Heart right ventricle (tissue), 16 donors: Measurements from ENCODE around the gene SCGB3A2. TPM values are rescaled to one million over a fixed set of nuclear protein-coding genes. Genes with fewer than 3 reads are reported as not detected.
"Not testable (repeated sequence)": the region's sequence is repeated elsewhere in the genome, so short reads cannot be mapped to it uniquely, and the experiment has no call there.

Experiments used
- ATAC-seq, 8 donors: fragments of 200-7000 bp; cut with Tn5 transposase; one replicate each; pipeline ENCODE4 v1.9.1; 2020; ENCODE audit warnings: mild to moderate bottlenecking in 8 of 8, moderate library complexity in 8 of 8, moderate number of reproducible peaks in 1 of 8
- DNase-seq, 2 donors: peaks; one replicate each; pipeline ENCODE4 v3.0.0-alpha.2; 2020
- H3K27ac ChIP-seq, 10 donors: fragments of 200-600 bp; sonication (generic) in 2 of 10; one replicate each; pipeline versions ENCODE4 v1.5.0 to v1.8.0; 2020 to 2022; ENCODE audit warnings: mild to moderate bottlenecking in 3 of 10
- H3K27me3 ChIP-seq, 7 donors: fragments of 200-600 bp; one replicate each; pipeline ENCODE4 v1.8.0; 2021 to 2022; ENCODE audit warnings: mild to moderate bottlenecking in 2 of 7
- H3K36me3 ChIP-seq, 9 donors: fragments of 200-600 bp; sonication (generic) in 1 of 9; one replicate each; pipeline versions ENCODE4 v1.5.0 to v1.8.0; 2020 to 2022; ENCODE audit warnings: mild to moderate bottlenecking in 2 of 9
- H3K4me1 ChIP-seq, 9 donors: fragments of 200-600 bp; sonication (generic) in 1 of 9; one replicate each; pipeline versions ENCODE4 v1.5.0 to v1.8.0; 2020 to 2022; ENCODE audit warnings: mild to moderate bottlenecking in 4 of 9
- H3K4me3 ChIP-seq, 10 donors: fragments of 200-600 bp; sonication (generic) in 2 of 10; one replicate each; pipeline versions ENCODE4 v1.5.0 to v1.8.0; 2020 to 2022; ENCODE audit warnings: mild to moderate bottlenecking in 7 of 10, moderate library complexity in 2 of 10
- H3K9me3 ChIP-seq, 11 donors: fragments of 200-600 bp in 10 of 11; sonication (generic) in 2 of 11; one replicate each; pipeline versions ENCODE4 v1.5.0 to v1.8.0; 2013 to 2022; ENCODE audit warnings: mild to moderate bottlenecking in 2 of 11, control low read depth in 1 of 11, moderate library complexity in 1 of 11
- CTCF ChIP-seq, 9 donors: fragments of 200-600 bp; sonication (generic) in 2 of 9; IDR thresholded peaks; one replicate each; pipeline versions ENCODE4 v1.5.0 to v1.8.0; 2021 to 2022; ENCODE audit warnings: antibody characterized with exemption in 9 of 9, mild to moderate bottlenecking in 5 of 9, moderate library complexity in 1 of 9
- WGBS, 2 donors: extraction: QIAGEN DNeasy Blood & Tissue Kit; methylation state at CpG; one replicate each; pipeline ENCODE4 v1.1.7; 2013; ENCODE audit warnings: inconsistent platforms in 1 of 2; 5-methylcytosine and 5-hydroxymethylcytosine counted together
- intact Hi-C, 10 donors: fragments of 100-400 bp; cut with DNase I; formaldehyde crosslinking; loops; one replicate each; pipeline versions ENCODE4 v1.11.1 to v1.14.2; 2022
- polyA plus RNA-seq, 2 donors: library from polyadenylated mRNA; stranded (reverse); fragments of 200-250 nt; gene quantifications; one replicate each; pipeline ENCODE4 v1.2.3, GENCODE V29; 2013
- total RNA-seq, 10 donors: library from RNA; stranded (reverse); fragmentation: NEBNext Ultra II Directional in 3 of 10; extraction: Animal tissue kit (Norgen Biotek cat#: 25700) in 3 of 10; gene quantifications; one replicate each; pipeline versions ENCODE4 v1.2.1 to v1.2.4, GENCODE V29; 2021 to 2023
- donor health status: Arrhythmogenic right ventricular cardiomyopathy.
- donor health status: ischemic (EF 13 %, LVEDD 7.1; RV severe dilation, severe dysfunction).
- donor health status: healthy with polysubstance abuse.
- donor health status: DM: no; HTN: yes; CAD: no.
- donor health status: DM: no; HTN: no; CAD: no.
- donor health status: ischemic (EF 25% LVEDD 6.9; RV normal size, moderate dysfunction).
- donor health status: ischemic (EF 25% LVEDD 5.7; RV mildly dilated, moderate dysfunction).
- donor health status: healthy.
- donor health status: DM: yes; HTN: yes; CAD: no.
- donor health status: Ischemic cardiomyopathy.
- donor health status: ischemic (EF 35%, LVEDD 5.7; RV mildly dilated, moderate dysfunction).
- donor health status: nonischemic (EF 11% LVEDD 7.7; RV severe dilation, severe dysfunction).
- donor health status: DM: yes; HTN: yes; CAD: no.
- donor health status: PGD.
- donor health status: ischemic (EF 29% LVEDD 5.4; RV normal size, mild dysfunction).
- donor health status: nonischemic (EF 23%, LVEDD 6.1; RV moderate dilation, normal function).

SCGB3A2 gene
- total and polyA plus RNA-seq, 12 donors: 0.17 TPM; not detected in 11

DNA sequence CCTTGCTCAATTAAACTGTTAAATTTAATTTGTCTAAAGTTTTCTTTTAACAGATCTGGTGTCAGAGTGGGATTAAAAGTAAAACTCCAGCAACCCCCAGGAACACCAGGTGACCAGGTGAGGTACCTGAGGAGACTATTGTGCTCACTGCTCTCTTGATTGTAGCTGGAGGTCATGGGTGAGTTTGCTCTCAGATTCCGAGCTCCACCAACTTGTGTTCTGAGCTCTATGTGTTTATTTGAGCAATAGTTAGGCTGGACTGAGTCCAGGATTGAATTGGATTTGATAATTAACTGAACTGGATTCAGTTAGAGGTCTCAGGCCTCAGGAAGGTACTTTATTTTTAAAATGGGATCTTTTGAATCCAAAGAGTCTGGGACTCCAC lies 17.9 kb upstream of the SCGB3A2 start:
- ATAC-seq (no peak), DNase-seq (no peak)
- intact Hi-C loops: no loop called here
- Histone ChIP-seq H3K4me3 (no peak overlapping the region), H3K9me3 (no peaks in the 10 kb centered on the region), H3K27me3 (no peaks in the 10 kb centered on the region), H3K36me3 (no peaks in the 10 kb centered on the region), H3K4me1 (no peaks in the 10 kb centered on the region), H3K27ac (no peak overlapping the region)
- 77 to 89% methylated on average over 1 of the region's 1 CpG for WGBS, 2 donors
- TF ChIP-seq CTCF (IDR thresholded peaks at IDR 0.05): no peak

GRCh38 chr5:147863454-147864158 lies 14.9 kb upstream of the SCGB3A2 start:
- H3K27ac ChIP-seq: no peak overlapping the region
- intact Hi-C loops: no loop called here
- no peaks in the 10 kb centered on the region for H3K4me1 ChIP-seq
- TF ChIP-seq CTCF (IDR thresholded peaks at IDR 0.05): no peak
- no peaks in the 10 kb centered on the region for H3K36me3 ChIP-seq
- no peak for ATAC-seq
- H3K27me3 ChIP-seq: no peaks in the 10 kb centered on the region
- WGBS, 2 donors: 48 to 58% methylated on average over 3 of the region's 3 CpGs
- no peak for DNase-seq
- H3K4me3 ChIP-seq: no peak overlapping the region
- H3K9me3 ChIP-seq: no peaks in the 10 kb centered on the region

GRCh38 chr5:147869112-147869511 lies 9.4 kb upstream of the SCGB3A2 start:
- H3K27me3 ChIP-seq: no peaks in the 10 kb centered on the region
- DNase-seq (no peak), ATAC-seq (no peak)
- intact Hi-C loops: no loop called here
- H3K36me3 ChIP-seq: no peaks in the 10 kb centered on the region
- WGBS, 2 donors: 50 to 53% methylated on average over 4 of the region's 4 CpGs
- no peak overlapping the region for H3K4me3 ChIP-seq
- no peak for TF ChIP-seq CTCF (IDR thresholded peaks at IDR 0.05)
- H3K27ac ChIP-seq: no peak overlapping the region
- H3K4me1 ChIP-seq: no peaks in the 10 kb centered on the region
- H3K9me3 ChIP-seq: no peaks in the 10 kb centered on the region

DNA sequence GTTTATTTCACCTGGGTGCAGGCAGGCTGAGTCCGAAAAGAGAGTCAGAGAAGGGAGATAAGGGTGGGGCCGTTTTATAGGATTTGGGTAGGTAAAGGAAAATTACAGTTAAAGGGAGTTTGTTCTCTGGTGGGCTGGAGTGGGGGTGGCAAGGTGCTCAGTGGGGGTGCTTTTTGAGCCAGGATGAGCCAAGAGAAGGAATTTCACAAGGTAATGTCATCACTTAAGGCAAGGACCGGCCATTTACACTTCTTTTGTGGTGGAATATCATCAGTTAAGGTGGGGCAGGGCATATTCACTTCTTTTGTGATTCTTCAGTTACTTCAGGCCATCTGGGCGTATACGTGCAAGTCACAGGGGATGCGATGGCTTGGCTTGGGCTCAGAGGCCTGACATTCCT lies 8.6 kb upstream of the SCGB3A2 start:
- H3K4me3 ChIP-seq, H3K27me3 ChIP-seq, H3K27ac ChIP-seq, ATAC-seq, intact Hi-C loops, DNase-seq, H3K4me1 ChIP-seq, H3K36me3 ChIP-seq, H3K9me3 ChIP-seq: not testable (repeated sequence)
- 72 to 77% methylated on average over 6 of the region's 6 CpGs for WGBS, 2 donors

GRCh38 chr5:147871980-147872549 lies 6.4 kb upstream of the SCGB3A2 start:
- H3K27me3 ChIP-seq, H3K4me1 ChIP-seq, H3K4me3 ChIP-seq, H3K36me3 ChIP-seq, intact Hi-C loops, H3K27ac ChIP-seq, ATAC-seq, DNase-seq, H3K9me3 ChIP-seq: not testable (repeated sequence)
- WGBS, 2 donors: 94% methylated on average over 17 to 18 of the region's 18 CpGs

GRCh38 chr5:147872744-147873435 lies 5.6 kb upstream of the SCGB3A2 start:
- H3K27me3 ChIP-seq, H3K4me1 ChIP-seq, intact Hi-C loops, H3K36me3 ChIP-seq, DNase-seq, ATAC-seq, H3K4me3 ChIP-seq, H3K9me3 ChIP-seq, H3K27ac ChIP-seq: not testable (repeated sequence)
- 84 to 89% methylated on average over 16 of the region's 16 CpGs for WGBS, 2 donors

GRCh38 chr5:147874118-147874875 lies 4.2 kb upstream of the SCGB3A2 start:
- 80 to 82% methylated on average over 5 of the region's 8 CpGs for WGBS, 2 donors
- intact Hi-C loops: not testable (repeated sequence)

More at GRCh38 chr5:147874118-147874875, 4.2 kb upstream of the SCGB3A2 start:
- not testable (repeated sequence) for H3K4me3 ChIP-seq, DNase-seq, H3K4me1 ChIP-seq, H3K27ac ChIP-seq, H3K36me3 ChIP-seq, H3K9me3 ChIP-seq, ATAC-seq, H3K27me3 ChIP-seq
